HCT116 (cell line): Measurements from ENCODE around the gene GLCE. TPM values are rescaled to one million over a fixed set of nuclear protein-coding genes. Genes with fewer than 3 reads are reported as not detected.
A peak's percentile ranks its signal among the peaks of the same experiment; 100 is the strongest.

Source experiments
- ATAC-seq: fragments of 200-7000 bp; cut with Tn5 transposase; 2 replicates; pipeline ENCODE4 v1.9.1; 2020; ENCODE audit warnings: mild to moderate bottlenecking, moderate library complexity
- BruUV-seq: library from RNA; stranded (reverse); fragments of 400-500 nt; replicated peaks from 2 replicates; lab custom pipeline; 2021; lab: Mats Ljungman, UMichigan
- CTCF ChIA-PET: fragments of 300-600 bp; sonication (Branson Sonifier 250); formaldehyde crosslinking; loops from one replicate; lab custom pipeline; 2021; ENCODE audit warnings: antibody characterized with exemption; lab: Charles Lee
- POLR2A ChIA-PET: fragments of 300-600, 350-600 bp; sonication (Branson Sonifier 250); formaldehyde crosslinking; loops from one replicate; lab custom pipeline; 2021; ENCODE audit warnings: antibody characterized with exemption; lab: Charles Lee
- RAD21 ChIA-PET, 2 experiments: fragments of 300-600 bp; sonication (Branson Sonifier 250); formaldehyde crosslinking; loops; one replicate each; lab custom pipeline; 2023; ENCODE audit warnings: low total read pairs in 2 of 2; ENCODE audit not compliant: uncharacterized antibody in 2 of 2, unreplicated experiment in 2 of 2, low non-redundant PET in 1 of 2; lab: Charles Lee
- DNase-seq: peaks from one replicate; pipeline ENCODE4 v3.0.0-alpha.2; 2010; ENCODE audit warnings: low read depth, low spot score
- H2AFZ ChIP-seq: fragments of 200-600 bp; shearing (Covaris generic), sonication (generic); 2 replicates; pipeline ENCODE4 v1.6.1; 2017; ENCODE audit warnings: low read depth, mixed run types, mixed read lengths, antibody characterized with exemption, low read length; ENCODE audit not compliant: poor library complexity, severe bottlenecking
- H3K27ac ChIP-seq: 2 replicates; pipeline ENCODE4 v1.5.1; 2012; ENCODE audit warnings: low read depth, low read length
- H3K27me3 ChIP-seq: fragments of 200-600 bp; sonication (generic); 2 replicates; pipeline ENCODE4 v1.6.1; 2016; ENCODE audit warnings: mixed run types, low read length, mixed read lengths; ENCODE audit not compliant: insufficient read depth
- H3K36me3 ChIP-seq, 2 experiments: fragments of 200-500 bp in 1 of 2; fragments of 200-600 bp in 1 of 2; sonication (Bioruptor generic) in 1 of 2; sonication (generic) in 1 of 2; 2 replicates each; pipeline versions ENCODE4 v1.5.1 to v1.6.1; 2014 to 2016; ENCODE audit warnings: low read length in 2 of 2, inconsistent platforms in 1 of 2, mixed read lengths in 1 of 2, mixed run types in 1 of 2; ENCODE audit not compliant: insufficient read depth in 2 of 2, control insufficient read depth in 1 of 2
- H3K4me1 ChIP-seq, 2 experiments: fragments of 200-600 bp in 1 of 2; sonication (generic) in 1 of 2; 2 replicates each; pipeline versions ENCODE4 v1.5.1 to v1.6.1; 2012 to 2017; ENCODE audit warnings: low read length in 2 of 2, inconsistent platforms in 1 of 2, mild to moderate bottlenecking in 1 of 2, mixed read lengths in 1 of 2, mixed run types in 1 of 2, moderate library complexity in 1 of 2; ENCODE audit not compliant: insufficient read depth in 2 of 2, control insufficient read depth in 1 of 2
- H3K4me2 ChIP-seq: fragments of 200-600 bp; sonication (generic); 2 replicates; pipeline ENCODE4 v1.6.1; 2017; ENCODE audit warnings: mixed run types, low read length, mixed read lengths
- H3K4me3 ChIP-seq, 2 experiments: fragments of 200-600 bp in 1 of 2; sonication (generic) in 1 of 2; replicated peaks in 1 of 2; 2 replicates each; pipeline ENCODE4 v1.5.1; 2011 to 2016; ENCODE audit warnings: low read length in 2 of 2, control low read depth in 1 of 2, low read depth in 1 of 2, mild to moderate bottlenecking in 1 of 2, mixed read lengths in 1 of 2, mixed run types in 1 of 2
- H3K79me2 ChIP-seq: fragments of 200-600 bp; sonication (generic); 2 replicates; pipeline ENCODE4 v1.6.1; 2017; ENCODE audit warnings: mild to moderate bottlenecking, mixed run types, low read length, moderate library complexity, mixed read lengths; ENCODE audit not compliant: insufficient read depth
- H3K9ac ChIP-seq: fragments of 200-600 bp; sonication (generic); 2 replicates; pipeline ENCODE4 v1.6.1; 2016; ENCODE audit warnings: low read length, mixed read lengths
- H3K9me2 ChIP-seq: fragments of 200-600 bp; sonication (generic), shearing (Covaris generic); 2 replicates; pipeline ENCODE4 v1.6.1; 2017; ENCODE audit warnings: mixed run types, mild to moderate bottlenecking, moderate library complexity; ENCODE audit not compliant: insufficient read depth
- H3K9me3 ChIP-seq, 2 experiments: fragments of 200-500 bp in 1 of 2; fragments of 200-600 bp in 1 of 2; sonication (Bioruptor generic) in 1 of 2; sonication (generic) in 1 of 2; 2 replicates each; pipeline ENCODE4 v1.6.1; 2014 to 2017; ENCODE audit warnings: low read length in 2 of 2, mixed read lengths in 2 of 2, inconsistent platforms in 1 of 2, low read depth in 1 of 2, mild to moderate bottlenecking in 1 of 2, mixed run types in 1 of 2, moderate library complexity in 1 of 2; ENCODE audit not compliant: control insufficient read depth in 1 of 2, insufficient read depth in 1 of 2
- H4K20me1 ChIP-seq: fragments of 200-600 bp; sonication (generic), shearing (Covaris generic); 2 replicates; pipeline ENCODE4 v1.6.1; 2017; ENCODE audit warnings: mixed run types, mild to moderate bottlenecking, moderate library complexity; ENCODE audit not compliant: insufficient read depth
- CBX3 ChIP-seq: IDR thresholded peaks from 2 replicates; pipeline ENCODE4 v1.6.1; 2012; ENCODE audit warnings: low read depth
- CEBPB ChIP-seq: IDR thresholded peaks from 2 replicates; pipeline ENCODE4 v1.6.1; 2012; ENCODE audit warnings: low read depth
- EGR1 ChIP-seq: IDR thresholded peaks from 2 replicates; pipeline ENCODE4 v1.6.1; 2012; ENCODE audit warnings: low read depth
- ELF1 ChIP-seq: IDR thresholded peaks from 2 replicates; pipeline ENCODE4 v1.6.1; 2012; ENCODE audit warnings: low read depth, borderline replicate concordance
- EZH2 ChIP-seq: fragments of 200-600 bp; sonication (generic); IDR thresholded peaks from 2 replicates; pipeline ENCODE4 v1.6.1; 2017; ENCODE audit warnings: antibody characterized with exemption, mixed run types
- EZH2phosphoT487 ChIP-seq: fragments of 200-600 bp; IDR thresholded peaks from 2 replicates; pipeline ENCODE4 v1.6.1; 2018; ENCODE audit warnings: antibody characterized with exemption, borderline replicate concordance
- FOSL1 ChIP-seq: IDR thresholded peaks from 2 replicates; pipeline ENCODE4 v1.6.1; 2012; ENCODE audit warnings: low read depth
- JUND ChIP-seq: IDR thresholded peaks from 2 replicates; pipeline ENCODE4 v1.6.1; 2012
- POLR2A ChIP-seq: IDR thresholded peaks from 2 replicates; pipeline ENCODE4 v1.7.0; 2011; ENCODE audit warnings: borderline replicate concordance; ENCODE audit not compliant: insufficient read depth, insufficient read length; ENCODE audit errors: extremely low read depth
- POLR2AphosphoS5 ChIP-seq: IDR thresholded peaks from 2 replicates; pipeline ENCODE4 v1.6.1; 2011; ENCODE audit warnings: mild to moderate bottlenecking, low read depth, low read length, moderate library complexity
- RAD21 ChIP-seq: IDR thresholded peaks from 2 replicates; pipeline ENCODE4 v1.6.1; 2012; ENCODE audit warnings: low read depth, mild to moderate bottlenecking
- SIN3A ChIP-seq: IDR thresholded peaks from 2 replicates; pipeline ENCODE4 v1.6.1; 2012; ENCODE audit warnings: low read depth
- SP1 ChIP-seq: IDR thresholded peaks from 2 replicates; pipeline ENCODE4 v1.6.1; 2012; ENCODE audit warnings: low read depth
- SRF ChIP-seq: IDR thresholded peaks from 2 replicates; pipeline ENCODE4 v1.6.1; 2012; ENCODE audit warnings: low read depth
- TCF7L2 ChIP-seq: IDR thresholded peaks from 2 replicates; pipeline ENCODE4 v1.7.0; 2011; ENCODE audit warnings: borderline replicate concordance, inconsistent platforms; ENCODE audit not compliant: insufficient read depth, insufficient read length; ENCODE audit errors: extremely low read depth
- YY1 ChIP-seq: IDR thresholded peaks from 2 replicates; pipeline ENCODE4 v1.6.1; 2011; ENCODE audit warnings: low read length, low read depth, moderate library complexity, mild to moderate bottlenecking; ENCODE audit not compliant: insufficient replicate concordance; ENCODE audit errors: extremely low read depth
- ZFX ChIP-seq: fragments of 450-650 bp; IDR thresholded peaks from 2 replicates; pipeline ENCODE4 v1.6.1; 2017
- ZNF274 ChIP-seq: fragments of 200-500 bp; sonication (Bioruptor generic); IDR thresholded peaks from 2 replicates; pipeline ENCODE4 v1.6.1; 2014; ENCODE audit warnings: mild to moderate bottlenecking, low read depth, low read length, inconsistent platforms
- intact Hi-C: fragments of 100-400 bp; cut with micrococcal nuclease; formaldehyde crosslinking; loops from 2 replicates; pipeline ENCODE4 v1.10.0; 2022
- total RNA-seq: library from RNA; stranded (reverse); gene quantifications from one replicate; pipeline ENCODE4 v1.2.1, GENCODE V29; 2021; ENCODE audit not compliant: unreplicated experiment
- TF ChIP-seq, protein P1 (sequence below): IDR thresholded peaks from 2 replicates; pipeline ENCODE4 v1.6.1; 2012; ENCODE audit warnings: low read depth
- TF ChIP-seq, protein P2 (sequence below): IDR thresholded peaks from 2 replicates; pipeline ENCODE4 v1.6.1; 2011; ENCODE audit warnings: mild to moderate bottlenecking, low read length, moderate library complexity; ENCODE audit not compliant: insufficient replicate concordance; ENCODE audit errors: extremely low read depth
- TF ChIP-seq, protein P3 (sequence below): IDR thresholded peaks from 2 replicates; pipeline ENCODE4 v1.6.1; 2012
- TF ChIP-seq, protein P4 (sequence below): IDR thresholded peaks from 2 replicates; pipeline ENCODE4 v1.6.1; 2012

The GLCE gene
- total RNA-seq, 1 experiment from 2014 or later = 22.2 TPM

DNA sequence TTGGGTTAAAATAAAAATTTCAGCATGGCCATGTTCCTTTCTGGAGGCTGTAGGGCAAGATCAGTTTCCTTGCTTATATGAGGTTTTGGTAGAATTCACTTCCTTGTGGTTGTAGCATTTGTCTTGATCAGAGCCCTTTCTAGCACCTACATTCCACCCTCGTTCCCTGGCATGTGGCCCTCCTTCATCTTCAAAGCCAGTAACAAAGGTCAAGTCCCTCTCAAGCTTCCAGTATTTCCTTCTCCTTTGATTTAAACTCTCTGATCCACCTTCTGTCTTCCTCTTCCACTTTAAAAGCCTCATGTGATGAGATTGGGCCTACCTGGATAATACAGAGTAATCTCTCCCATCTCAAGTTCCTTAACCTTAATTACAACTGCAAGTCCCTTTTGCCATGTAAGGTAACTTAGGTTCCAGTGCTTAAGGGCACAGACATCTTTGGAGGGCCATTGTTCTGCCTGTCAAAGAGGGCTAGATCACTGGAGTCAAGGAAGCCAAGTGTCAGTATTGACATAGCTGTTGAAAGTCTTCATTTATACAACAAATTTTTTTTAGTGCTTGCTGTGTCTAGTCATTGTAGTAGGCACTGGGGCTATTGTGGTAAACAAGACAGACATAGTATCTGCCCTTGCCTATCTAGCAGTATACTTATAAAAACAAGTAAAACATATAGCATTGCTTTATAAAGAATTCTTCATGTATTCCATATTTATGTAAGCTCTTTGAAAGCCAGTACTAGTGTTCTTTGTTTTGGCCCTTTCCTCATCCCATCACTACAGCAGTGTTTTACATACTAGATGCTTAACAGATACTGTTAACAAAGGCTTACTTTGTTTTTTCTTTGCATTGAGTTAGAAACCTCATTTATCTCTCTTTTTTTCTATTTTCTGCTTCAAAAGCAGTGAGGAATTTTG lies 40.7 kb downstream of the GLCE start:
- RAD21 ChIA-PET = no interaction called here
- H3K36me3 ChIP-seq = no peaks in the 10 kb centered on the region
- no peaks in the 10 kb centered on the region for H3K79me2 ChIP-seq
- POLR2A ChIA-PET = no interaction called here
- intact Hi-C loops = no loop called here
- H3K4me3 ChIP-seq = peak overlapping the region in 1 of 2 experiments; percentile 13; a peak in 1 of 4 replicates
- CTCF ChIA-PET = no interaction called here
- peak overlapping the region; percentile 11; the same call in 1 of the 2 replicates for H3K27ac ChIP-seq
- peak overlapping the region; percentile 22; the same call in 1 of the 2 replicates for H3K9ac ChIP-seq
- no peaks in the 10 kb centered on the region for H3K9me2 ChIP-seq
- peak; percentile 86 for ATAC-seq
- H3K27me3 ChIP-seq = no peaks in the 10 kb centered on the region
- no TSS peak for BruUV-seq
- peaks cover 20 to 33% of the 10 kb centered on the region in 2 experiments for H3K4me1 ChIP-seq
- H3K4me2 ChIP-seq = peak overlapping the region; percentile 51
- DNase-seq = peak; percentile 48
- H3K9me3 ChIP-seq = no peaks in the 10 kb centered on the region
- H4K20me1 ChIP-seq = no peaks in the 10 kb centered on the region
- H2AFZ ChIP-seq = no peak overlapping the region
- no peak for TF ChIP-seq EGR1
- TF ChIP-seq, protein P1, sequence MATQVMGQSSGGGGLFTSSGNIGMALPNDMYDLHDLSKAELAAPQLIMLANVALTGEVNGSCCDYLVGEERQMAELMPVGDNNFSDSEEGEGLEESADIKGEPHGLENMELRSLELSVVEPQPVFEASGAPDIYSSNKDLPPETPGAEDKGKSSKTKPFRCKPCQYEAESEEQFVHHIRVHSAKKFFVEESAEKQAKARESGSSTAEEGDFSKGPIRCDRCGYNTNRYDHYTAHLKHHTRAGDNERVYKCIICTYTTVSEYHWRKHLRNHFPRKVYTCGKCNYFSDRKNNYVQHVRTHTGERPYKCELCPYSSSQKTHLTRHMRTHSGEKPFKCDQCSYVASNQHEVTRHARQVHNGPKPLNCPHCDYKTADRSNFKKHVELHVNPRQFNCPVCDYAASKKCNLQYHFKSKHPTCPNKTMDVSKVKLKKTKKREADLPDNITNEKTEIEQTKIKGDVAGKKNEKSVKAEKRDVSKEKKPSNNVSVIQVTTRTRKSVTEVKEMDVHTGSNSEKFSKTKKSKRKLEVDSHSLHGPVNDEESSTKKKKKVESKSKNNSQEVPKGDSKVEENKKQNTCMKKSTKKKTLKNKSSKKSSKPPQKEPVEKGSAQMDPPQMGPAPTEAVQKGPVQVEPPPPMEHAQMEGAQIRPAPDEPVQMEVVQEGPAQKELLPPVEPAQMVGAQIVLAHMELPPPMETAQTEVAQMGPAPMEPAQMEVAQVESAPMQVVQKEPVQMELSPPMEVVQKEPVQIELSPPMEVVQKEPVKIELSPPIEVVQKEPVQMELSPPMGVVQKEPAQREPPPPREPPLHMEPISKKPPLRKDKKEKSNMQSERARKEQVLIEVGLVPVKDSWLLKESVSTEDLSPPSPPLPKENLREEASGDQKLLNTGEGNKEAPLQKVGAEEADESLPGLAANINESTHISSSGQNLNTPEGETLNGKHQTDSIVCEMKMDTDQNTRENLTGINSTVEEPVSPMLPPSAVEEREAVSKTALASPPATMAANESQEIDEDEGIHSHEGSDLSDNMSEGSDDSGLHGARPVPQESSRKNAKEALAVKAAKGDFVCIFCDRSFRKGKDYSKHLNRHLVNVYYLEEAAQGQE = no peak
- TF ChIP-seq ZNF274 = no peak
- TF ChIP-seq SP1 = peak; percentile 58
- TF ChIP-seq ELF1 = no peak
- TF ChIP-seq CEBPB = peak; percentile 43; the same call in 1 of the 2 replicates
- no peak for TF ChIP-seq SIN3A
- peak; percentile 67; the same call in 1 of the 2 replicates for TF ChIP-seq CBX3
- peak; percentile 24; the same call in 1 of the 2 replicates for TF ChIP-seq FOSL1
- no peak for TF ChIP-seq POLR2AphosphoS5
- TF ChIP-seq, protein P2, sequence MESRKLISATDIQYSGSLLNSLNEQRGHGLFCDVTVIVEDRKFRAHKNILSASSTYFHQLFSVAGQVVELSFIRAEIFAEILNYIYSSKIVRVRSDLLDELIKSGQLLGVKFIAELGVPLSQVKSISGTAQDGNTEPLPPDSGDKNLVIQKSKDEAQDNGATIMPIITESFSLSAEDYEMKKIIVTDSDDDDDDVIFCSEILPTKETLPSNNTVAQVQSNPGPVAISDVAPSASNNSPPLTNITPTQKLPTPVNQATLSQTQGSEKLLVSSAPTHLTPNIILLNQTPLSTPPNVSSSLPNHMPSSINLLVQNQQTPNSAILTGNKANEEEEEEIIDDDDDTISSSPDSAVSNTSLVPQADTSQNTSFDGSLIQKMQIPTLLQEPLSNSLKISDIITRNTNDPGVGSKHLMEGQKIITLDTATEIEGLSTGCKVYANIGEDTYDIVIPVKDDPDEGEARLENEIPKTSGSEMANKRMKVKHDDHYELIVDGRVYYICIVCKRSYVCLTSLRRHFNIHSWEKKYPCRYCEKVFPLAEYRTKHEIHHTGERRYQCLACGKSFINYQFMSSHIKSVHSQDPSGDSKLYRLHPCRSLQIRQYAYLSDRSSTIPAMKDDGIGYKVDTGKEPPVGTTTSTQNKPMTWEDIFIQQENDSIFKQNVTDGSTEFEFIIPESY = no peak
- TF ChIP-seq, protein P3, sequence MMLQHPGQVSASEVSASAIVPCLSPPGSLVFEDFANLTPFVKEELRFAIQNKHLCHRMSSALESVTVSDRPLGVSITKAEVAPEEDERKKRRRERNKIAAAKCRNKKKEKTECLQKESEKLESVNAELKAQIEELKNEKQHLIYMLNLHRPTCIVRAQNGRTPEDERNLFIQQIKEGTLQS = no peak
- no peak for TF ChIP-seq RAD21
- TF ChIP-seq, protein P4, sequence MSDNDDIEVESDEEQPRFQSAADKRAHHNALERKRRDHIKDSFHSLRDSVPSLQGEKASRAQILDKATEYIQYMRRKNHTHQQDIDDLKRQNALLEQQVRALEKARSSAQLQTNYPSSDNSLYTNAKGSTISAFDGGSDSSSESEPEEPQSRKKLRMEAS = peak; percentile 46
- TF ChIP-seq JUND = peak; percentile 61
- peak; percentile 81 for TF ChIP-seq TCF7L2
- TF ChIP-seq EZH2 = no peak
- TF ChIP-seq ZFX = no peak
- no peak for TF ChIP-seq EZH2phosphoT487
- TF ChIP-seq YY1 = no peak
- TF ChIP-seq POLR2A = no peak
- 0 out of 2 replicates have a peak, but pooled peaks have one; percentile 24 for TF ChIP-seq SRF
